ENCODE data around the gene STXBP1. TPM values are rescaled to one million over a fixed set of nuclear protein-coding genes. Genes with fewer than 3 reads are reported as not detected.

STXBP1 gene
- total and polyA plus RNA-seq, 7 experiments from 2014 or later = 3.0 to 17.8 (median 13.5) TPM

GRCh38 chr9:127570533-127571111 lies 41.5 kb upstream of the STXBP1 start:
- Mint-ChIP-seq H3K27ac (peak overlapping the region in 6 of 9 donors; percentile 48 to 96 (median 84)), H3K9me3 (no peaks in the 10 kb centered on the region), H3K4me1 (peaks cover 19 to 64% (median 22%) of the 10 kb centered on the region in 7 donors), H3K36me3 (peaks cover 0 to 4% (median 0%) of the 10 kb centered on the region in 5 donors), H3K27me3 (no peaks in the 10 kb centered on the region), H3K4me3 (peak overlapping the region in 8 of 10 donors; percentile 81 to 89 (median 86))
- Histone ChIP-seq H3K27ac (ENCODE audit: low read depth, low read length) (no peak overlapping the region), H3K36me3 (ENCODE audit: control insufficient read depth in 2 of 3, insufficient read depth in 3 of 3, low read length in 3 of 3) (no peaks in the 10 kb centered on the region), H3K4me3 (ENCODE audit: low read length) (no peak overlapping the region), H3K9me3 (ENCODE audit: control insufficient read depth in 2 of 3, low read length in 3 of 3) (no peaks in the 10 kb centered on the region), H3K4me1 (ENCODE audit: control insufficient read depth in 2 of 2, insufficient read depth in 2 of 2, low read length in 2 of 2) (peaks cover 12 to 18% of the 10 kb centered on the region in 2 donors), H3K27me3 (ENCODE audit: control insufficient read depth in 2 of 2, insufficient read depth in 2 of 2, low read length in 2 of 2) (no peaks in the 10 kb centered on the region)
- DNase-seq = no peak
- POLR2A ChIA-PET = interaction anchor here (1.1 to 1.5 kb wide), 2 partner anchors 11 to 15 kb away, joined by 3 read pairs; no protein-coding TSS in a partner anchor
- intact Hi-C loops (cut with micrococcal nuclease) = loop anchor here in 1 of 2 donors (1.0 to 5.0 kb wide), 2 partner anchors 9 to 217 kb away; partner anchors contain the start of gene CDK9
- ATAC-seq = no peak
- CTCF ChIA-PET = no interaction called here

- ChIA-PET CTCF (interaction anchor here (0.6 kb wide), 1 partner anchor 546 kb away, joined by 3 read pairs; no protein-coding TSS in a partner anchor), POLR2A (no interaction called here)
- peak overlapping the region in 1 of 9 donors; percentile 29 for H3K27ac Mint-ChIP-seq
- H3K27ac ChIP-seq (ENCODE audit: low read depth, low read length) = no peak overlapping the region
- DNase-seq (no peak), ATAC-seq (no peak)
- H3K36me3 Mint-ChIP-seq = no peaks in the 10 kb centered on the region
- H3K4me1 Mint-ChIP-seq = peaks cover 19 to 64% (median 22%) of the 10 kb centered on the region in 7 donors
- H3K36me3 ChIP-seq (ENCODE audit: control insufficient read depth in 2 of 3, insufficient read depth in 3 of 3, low read length in 3 of 3) = no peaks in the 10 kb centered on the region
- H3K4me3 Mint-ChIP-seq = no peak overlapping the region
- H3K27me3 Mint-ChIP-seq = no peaks in the 10 kb centered on the region
- intact Hi-C loops (cut with micrococcal nuclease) = loop anchor here in 1 of 2 donors (5.0 kb wide), 1 partner anchor 215 kb away; the partner anchor contains the start of gene CDK9
- H3K9me3 ChIP-seq (ENCODE audit: control insufficient read depth in 2 of 3, low read length in 3 of 3) = no peaks in the 10 kb centered on the region
- H3K27me3 ChIP-seq (ENCODE audit: control insufficient read depth in 2 of 2, insufficient read depth in 2 of 2, low read length in 2 of 2) = no peaks in the 10 kb centered on the region
- H3K4me3 ChIP-seq (ENCODE audit: low read length) = no peak overlapping the region
- peaks cover 12 to 18% of the 10 kb centered on the region in 2 donors for H3K4me1 ChIP-seq (ENCODE audit: control insufficient read depth in 2 of 2, insufficient read depth in 2 of 2, low read length in 2 of 2)
- H3K9me3 Mint-ChIP-seq = no peaks in the 10 kb centered on the region
Measured at GRCh38 chr9:127571971-127572370, 40.1 kb upstream of the STXBP1 start.

GRCh38 chr9:127572961-127573721 lies 38.9 kb upstream of the STXBP1 start:
- ChIA-PET POLR2A (no interaction called here), CTCF (no interaction called here)
- Histone ChIP-seq H3K4me3 (ENCODE audit: low read length) (no peak overlapping the region), H3K9me3 (ENCODE audit: control insufficient read depth in 2 of 3, low read length in 3 of 3) (no peaks in the 10 kb centered on the region), H3K27me3 (ENCODE audit: control insufficient read depth in 2 of 2, insufficient read depth in 2 of 2, low read length in 2 of 2) (no peaks in the 10 kb centered on the region), H3K4me1 (ENCODE audit: control insufficient read depth in 2 of 2, insufficient read depth in 2 of 2, low read length in 2 of 2) (peaks cover 12 to 14% of the 10 kb centered on the region in 2 donors), H3K36me3 (ENCODE audit: control insufficient read depth in 2 of 3, insufficient read depth in 3 of 3, low read length in 3 of 3) (no peaks in the 10 kb centered on the region), H3K27ac (ENCODE audit: low read depth, low read length) (no peak overlapping the region)
- ATAC-seq (no peak), DNase-seq (no peak)
- Mint-ChIP-seq H3K36me3 (no peaks in the 10 kb centered on the region), H3K4me1 (peaks cover 12 to 57% (median 15%) of the 10 kb centered on the region in 7 donors), H3K9me3 (no peaks in the 10 kb centered on the region), H3K27ac (peak overlapping the region in 2 of 9 donors; percentile 14 to 43), H3K27me3 (no peaks in the 10 kb centered on the region), H3K4me3 (peak overlapping the region in 1 of 10 donors; percentile 40)
- intact Hi-C loops (cut with micrococcal nuclease) = loop anchor here in 1 of 2 donors (5.0 kb wide), 1 partner anchor 214 kb away; the partner anchor contains the start of gene CDK9

- Histone ChIP-seq H3K4me1 (ENCODE audit: control insufficient read depth in 2 of 2, insufficient read depth in 2 of 2, low read length in 2 of 2) (peaks cover 16 to 18% of the 10 kb centered on the region in 2 donors), H3K36me3 (ENCODE audit: control insufficient read depth in 2 of 3, insufficient read depth in 3 of 3, low read length in 3 of 3) (no peaks in the 10 kb centered on the region), H3K27me3 (ENCODE audit: control insufficient read depth in 2 of 2, insufficient read depth in 2 of 2, low read length in 2 of 2) (no peaks in the 10 kb centered on the region), H3K4me3 (ENCODE audit: low read length) (no peak overlapping the region), H3K27ac (ENCODE audit: low read depth, low read length) (no peak overlapping the region), H3K9me3 (ENCODE audit: control insufficient read depth in 2 of 3, low read length in 3 of 3) (no peaks in the 10 kb centered on the region)
- H3K4me1 Mint-ChIP-seq = peaks cover 19 to 67% (median 21%) of the 10 kb centered on the region in 7 donors
- peak overlapping the region in 1 of 9 donors; percentile 43 for H3K27ac Mint-ChIP-seq
- H3K9me3 Mint-ChIP-seq = no peaks in the 10 kb centered on the region
- ATAC-seq (no peak), DNase-seq (peak in 1 of 9 donors; percentile 51)
- POLR2A ChIA-PET = no interaction called here
- intact Hi-C loops (cut with micrococcal nuclease) = loop anchor here in 1 of 2 donors (5.0 kb wide), 1 partner anchor 213 kb away; the partner anchor contains the start of gene CDK9
- H3K4me3 Mint-ChIP-seq = peak overlapping the region in 1 of 10 donors; percentile 44
- no peaks in the 10 kb centered on the region for H3K27me3 Mint-ChIP-seq
- CTCF ChIA-PET = no interaction called here
- no peaks in the 10 kb centered on the region for H3K36me3 Mint-ChIP-seq
Measured at GRCh38 chr9:127574072-127574993, 37.7 kb upstream of the STXBP1 start.

DNA sequence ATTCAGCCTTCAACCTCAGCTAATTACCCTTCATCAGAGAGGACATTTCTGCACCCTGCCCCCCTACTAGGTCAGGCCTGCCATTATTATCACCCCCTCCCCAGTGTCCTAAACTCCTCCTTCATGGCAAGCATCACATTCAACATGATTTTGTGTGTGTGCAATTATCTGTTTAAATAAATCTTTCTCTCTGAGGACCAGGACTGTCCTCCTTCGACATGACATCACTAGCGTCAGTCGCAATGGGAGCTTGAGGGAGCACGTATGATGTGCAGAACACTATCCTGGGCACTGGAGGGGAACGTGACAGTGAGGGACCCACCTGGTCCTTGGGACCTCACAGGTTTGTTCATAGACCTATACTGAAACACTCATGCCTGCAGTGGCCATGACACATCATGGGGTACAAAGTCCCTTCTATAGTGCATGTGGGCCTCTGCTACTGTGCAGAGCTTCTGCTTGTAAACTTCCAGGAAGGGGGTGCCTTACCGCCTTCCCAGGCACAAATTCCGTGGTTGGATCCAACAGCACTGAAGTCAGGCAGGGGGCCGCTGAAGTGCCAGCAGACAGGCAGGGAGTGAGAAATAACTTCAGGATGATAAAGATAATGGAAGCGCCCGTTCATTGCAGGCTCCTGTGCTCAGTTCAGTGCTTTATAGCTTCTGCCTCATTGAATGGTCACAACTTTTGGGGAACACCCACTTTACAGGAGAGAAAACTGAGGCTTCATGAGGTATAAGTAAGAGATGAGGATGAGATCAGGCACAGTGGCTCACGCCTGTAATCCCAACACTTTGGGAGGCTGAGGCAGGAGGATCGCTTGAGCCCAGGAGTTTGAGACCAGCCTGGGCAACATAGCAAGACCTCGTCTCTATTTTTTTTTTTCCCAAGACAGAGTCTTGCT lies 36.0 kb upstream of the STXBP1 start:
- ChIA-PET CTCF (interaction anchor here (0.6 to 1.2 kb wide), 2 partner anchors 9 to 24 kb away, joined by 3 to 4 read pairs; no protein-coding TSS in a partner anchor), POLR2A (interaction anchor here (1.2 kb wide), 1 partner anchor 51 kb away, joined by 3 read pairs; no protein-coding TSS in a partner anchor)
- ATAC-seq = no peak
- no peaks in the 10 kb centered on the region for H3K36me3 Mint-ChIP-seq
- no peak for DNase-seq
- H3K4me1 ChIP-seq (ENCODE audit: control insufficient read depth in 2 of 2, insufficient read depth in 2 of 2, low read length in 2 of 2) = peaks cover 4 to 7% of the 10 kb centered on the region in 2 donors
- no peaks in the 10 kb centered on the region for H3K9me3 ChIP-seq (ENCODE audit: control insufficient read depth in 2 of 3, low read length in 3 of 3)
- H3K36me3 ChIP-seq (ENCODE audit: control insufficient read depth in 2 of 3, insufficient read depth in 3 of 3, low read length in 3 of 3) = no peaks in the 10 kb centered on the region
- peaks cover 8 to 70% (median 11%) of the 10 kb centered on the region in 7 donors for H3K4me1 Mint-ChIP-seq
- H3K27ac Mint-ChIP-seq = peak overlapping the region in 2 of 9 donors; percentile 38 to 41
- no peaks in the 10 kb centered on the region for H3K27me3 ChIP-seq (ENCODE audit: control insufficient read depth in 2 of 2, insufficient read depth in 2 of 2, low read length in 2 of 2)
- H3K4me3 Mint-ChIP-seq = no peak overlapping the region
- H3K4me3 ChIP-seq (ENCODE audit: low read length) = no peak overlapping the region
- no peak overlapping the region for H3K27ac ChIP-seq (ENCODE audit: low read depth, low read length)
- H3K27me3 Mint-ChIP-seq = no peaks in the 10 kb centered on the region
- intact Hi-C loops (cut with micrococcal nuclease) = no loop called here
- no peaks in the 10 kb centered on the region for H3K9me3 Mint-ChIP-seq
